CD4-positive, alpha-beta T cell treated with Interleukin-17A for 1 hour (primary cell): ENCODE measurements around the gene STXBP5.
"Not testable (repeated sequence)": the region's sequence is repeated elsewhere in the genome, so short reads cannot be mapped to it uniquely, and the experiment has no call there.

ENCODE experiments used
- DNase-seq: peaks from one replicate; pipeline ENCODE4 v3.0.0-alpha.2; 2020

Gene STXBP5

DNA sequence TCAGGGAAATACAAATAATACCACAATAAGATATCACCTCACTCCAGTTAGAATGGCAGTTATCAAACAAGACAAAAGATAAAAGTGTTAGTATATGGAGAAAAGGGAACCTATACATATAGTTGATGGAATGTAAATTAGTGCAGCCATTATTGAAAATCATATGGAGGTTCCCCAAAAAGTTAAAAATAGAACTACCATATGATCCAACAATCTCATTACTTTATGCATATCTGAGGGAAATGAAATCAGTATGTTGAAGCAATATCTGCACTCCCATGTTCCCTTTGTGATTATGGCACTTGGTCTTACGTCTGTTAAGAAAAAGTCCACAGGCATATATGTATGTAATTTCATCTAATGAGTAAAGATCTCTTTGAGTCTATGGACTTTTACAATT lies 96.9 kb downstream of the STXBP5 start:
- DNase-seq = no peak

DNA sequence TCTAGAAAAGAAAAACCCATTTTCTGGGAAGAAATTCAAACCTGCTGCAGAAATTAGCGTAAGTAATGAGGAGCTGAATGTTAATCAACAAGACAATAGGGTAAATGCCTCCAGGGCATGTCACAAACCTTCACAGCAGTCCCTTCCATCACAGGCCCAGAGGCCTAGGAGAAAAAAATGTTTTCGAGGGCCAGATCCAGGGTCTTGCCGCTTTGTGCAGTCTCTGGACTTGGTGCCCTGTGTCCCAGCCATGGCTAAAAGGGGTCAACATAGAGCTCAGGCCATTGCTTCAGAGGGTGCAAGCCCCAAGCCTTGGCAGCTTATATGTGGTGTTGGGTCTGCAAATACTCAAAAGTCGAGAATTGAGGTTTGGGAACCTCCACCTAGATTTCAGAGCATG lies 99.8 kb downstream of the STXBP5 start:
- no peak for DNase-seq

DNA sequence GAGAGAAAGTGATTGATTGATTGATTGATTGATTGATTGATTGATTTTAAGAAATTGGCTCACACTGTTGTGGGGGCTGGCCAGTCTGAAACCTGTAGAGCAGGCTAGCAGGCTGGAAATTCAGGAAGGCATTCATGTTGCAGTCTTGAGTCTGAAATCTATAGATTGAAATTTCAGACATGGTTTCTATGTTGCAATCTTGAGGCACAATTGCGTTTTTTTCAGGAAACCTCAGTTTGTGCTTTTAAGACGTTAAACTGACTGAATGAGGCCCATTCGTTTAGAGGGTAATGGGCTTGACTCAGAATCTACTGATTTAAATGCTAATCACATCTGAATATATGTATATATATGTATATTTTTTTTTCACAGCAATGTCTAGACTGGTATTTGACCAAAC lies 106.3 kb downstream of the STXBP5 start:
- DNase-seq = no peak

- DNase-seq = no peak
These were observed 107.0 kb downstream of the STXBP5 start for GRCh38 chr6:147311218-147311617.

- DNase-seq = no peak
These were observed 117.0 kb downstream of the STXBP5 start for GRCh38 chr6:147321260-147321659.

GRCh38 chr6:147322299-147323162 lies 118.3 kb downstream of the STXBP5 start:
- DNase-seq = peak; percentile 44

DNA sequence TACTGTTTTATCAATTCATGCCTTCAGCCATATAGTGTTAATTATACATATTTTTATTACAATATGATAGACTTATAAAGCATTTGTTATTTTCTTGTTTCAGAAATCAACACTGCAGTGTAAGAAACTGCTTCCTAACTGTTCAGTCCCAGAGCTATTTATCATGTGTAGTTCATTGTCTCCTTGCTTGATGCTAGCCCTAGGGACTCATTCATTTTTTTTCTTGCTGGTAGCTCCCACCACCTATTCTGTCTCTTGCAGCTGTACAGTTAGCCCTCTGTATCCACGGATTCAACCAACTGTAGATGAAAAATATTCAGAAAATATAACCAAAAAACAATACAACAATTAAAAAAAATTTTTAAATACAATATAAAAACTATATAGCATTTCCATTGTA lies 121.3 kb downstream of the STXBP5 start:
- no peak for DNase-seq

GRCh38 chr6:147331401-147331800 lies 127.2 kb downstream of the STXBP5 start:
- no peak for DNase-seq

GRCh38 chr6:147337921-147338320 lies 133.7 kb downstream of the STXBP5 start:
- DNase-seq = no peak

- DNase-seq = no peak
These were observed 137.3 kb downstream of the STXBP5 start for GRCh38 chr6:147341486-147341885.

DNA sequence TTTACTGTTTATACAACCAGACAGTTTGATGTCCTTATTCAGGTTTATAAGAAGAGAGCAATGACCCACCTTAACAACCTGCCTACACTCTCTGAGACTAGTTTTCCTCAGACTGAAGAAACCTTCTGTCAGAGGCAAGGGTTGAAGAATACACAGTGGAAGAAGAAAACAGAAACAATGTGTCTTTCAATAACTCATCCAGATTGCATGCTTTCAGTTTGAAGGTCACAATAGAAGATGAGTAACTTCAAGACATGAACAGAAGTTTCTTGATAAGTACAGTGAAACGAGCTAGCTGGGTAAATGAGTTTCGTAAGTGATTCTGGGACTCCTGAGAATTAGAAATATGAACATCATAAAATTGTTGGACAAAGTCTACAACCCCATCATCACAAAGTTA lies 141.7 kb downstream of the STXBP5 start:
- no peak for DNase-seq

- no peak for DNase-seq
These were observed 143.1 kb downstream of the STXBP5 start for GRCh38 chr6:147347179-147347881.

GRCh38 chr6:147347882-147348575 lies 143.8 kb downstream of the STXBP5 start:
- DNase-seq = no peak

DNA sequence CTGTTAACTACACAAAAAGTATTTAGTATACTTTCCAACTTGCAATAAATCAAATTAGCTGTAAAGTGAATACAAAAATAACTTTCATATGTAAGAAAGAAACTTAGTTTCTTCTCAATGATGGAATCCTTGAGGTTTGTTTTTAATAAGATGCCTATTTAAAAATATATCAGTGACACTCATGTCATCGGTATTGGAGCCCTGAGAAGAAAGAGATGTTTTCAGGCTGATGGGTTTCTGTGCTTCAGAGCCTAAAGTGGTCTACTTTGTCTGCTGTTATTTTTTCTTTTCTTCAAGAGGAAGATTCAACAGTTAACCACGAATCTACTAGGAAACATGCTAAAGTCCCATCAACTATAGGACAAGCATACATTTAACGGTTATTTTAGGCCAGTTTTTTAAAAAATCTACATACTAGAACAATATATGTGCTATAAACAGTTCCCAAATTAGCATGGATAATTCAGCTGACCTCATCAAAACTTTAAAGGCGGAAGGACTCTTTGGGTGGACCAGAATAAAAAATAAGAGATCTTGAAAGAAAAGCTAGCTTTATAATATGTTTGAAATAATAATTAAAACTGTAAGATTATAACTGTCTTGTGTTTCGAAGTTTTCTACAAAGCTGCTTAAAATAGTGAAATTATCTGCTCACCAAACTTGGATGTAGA lies 157.2 kb downstream of the STXBP5 start:
- no peak for DNase-seq

- no peak for DNase-seq
These were observed 162.1 kb downstream of the STXBP5 start for GRCh38 chr6:147366290-147366689.

DNA sequence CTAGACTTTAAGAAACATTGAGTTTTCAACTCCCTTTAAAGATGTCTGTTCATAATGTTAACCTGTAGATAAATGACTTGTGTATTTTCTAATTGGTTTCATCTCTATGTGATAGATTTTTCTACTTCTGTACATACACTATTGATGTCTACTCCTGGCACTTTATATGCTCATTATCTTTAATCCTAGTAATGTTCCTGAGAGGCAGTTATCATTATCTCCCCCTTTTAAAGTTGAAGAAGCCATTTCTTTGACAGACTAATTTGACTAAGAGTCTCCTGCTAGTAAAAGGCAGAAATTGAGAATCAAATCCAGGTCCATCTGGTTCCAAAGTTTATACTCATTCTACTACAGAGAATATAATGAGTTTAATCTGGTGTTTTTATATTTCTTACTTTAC lies 167.1 kb downstream of the STXBP5 start:
- no peak for DNase-seq

DNA sequence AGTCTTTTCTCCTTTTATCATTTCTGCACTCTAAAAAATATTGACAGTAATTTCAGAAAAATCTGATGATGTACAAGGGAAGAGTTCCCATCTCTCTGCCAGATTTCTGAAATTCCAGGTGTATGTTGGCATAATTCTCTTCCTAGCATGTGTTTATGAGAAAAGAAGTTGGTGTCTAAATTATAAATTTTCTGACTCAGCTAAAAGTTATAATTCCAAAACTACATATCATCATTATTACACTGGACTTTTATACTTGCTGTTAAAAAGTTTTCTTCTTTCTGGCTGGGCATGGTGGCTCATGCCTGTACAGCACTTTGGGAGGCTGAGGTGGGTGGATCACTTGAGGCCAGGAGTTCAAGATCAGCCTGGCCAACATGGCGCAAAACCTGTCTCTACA lies 168.6 kb downstream of the STXBP5 start:
- DNase-seq = no peak

GRCh38 chr6:147378819-147379218 lies 174.6 kb downstream of the STXBP5 start:
- DNase-seq = no peak

- not testable (repeated sequence) for DNase-seq
These were observed 176.6 kb downstream of the STXBP5 start for GRCh38 chr6:147380841-147381240.

DNA sequence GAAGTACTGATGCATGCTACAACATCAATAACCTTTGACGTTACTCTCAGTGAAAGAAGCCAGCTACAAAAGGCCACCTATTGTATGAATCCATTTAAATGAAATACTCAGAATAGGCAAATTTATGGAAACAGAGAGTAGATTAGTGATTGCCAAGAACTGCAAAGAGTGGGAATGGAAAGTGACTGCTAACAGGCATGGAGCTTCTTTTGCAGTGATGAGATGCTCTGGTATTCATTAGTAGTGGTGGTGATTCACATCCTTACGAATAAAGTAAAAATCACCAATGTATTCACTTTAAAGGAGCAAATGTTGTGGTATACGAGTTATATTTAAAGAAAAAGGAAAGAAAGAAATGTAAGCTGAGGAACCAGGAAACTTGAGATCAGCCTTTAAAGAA lies 177.5 kb downstream of the STXBP5 start:
- no peak for DNase-seq

DNA sequence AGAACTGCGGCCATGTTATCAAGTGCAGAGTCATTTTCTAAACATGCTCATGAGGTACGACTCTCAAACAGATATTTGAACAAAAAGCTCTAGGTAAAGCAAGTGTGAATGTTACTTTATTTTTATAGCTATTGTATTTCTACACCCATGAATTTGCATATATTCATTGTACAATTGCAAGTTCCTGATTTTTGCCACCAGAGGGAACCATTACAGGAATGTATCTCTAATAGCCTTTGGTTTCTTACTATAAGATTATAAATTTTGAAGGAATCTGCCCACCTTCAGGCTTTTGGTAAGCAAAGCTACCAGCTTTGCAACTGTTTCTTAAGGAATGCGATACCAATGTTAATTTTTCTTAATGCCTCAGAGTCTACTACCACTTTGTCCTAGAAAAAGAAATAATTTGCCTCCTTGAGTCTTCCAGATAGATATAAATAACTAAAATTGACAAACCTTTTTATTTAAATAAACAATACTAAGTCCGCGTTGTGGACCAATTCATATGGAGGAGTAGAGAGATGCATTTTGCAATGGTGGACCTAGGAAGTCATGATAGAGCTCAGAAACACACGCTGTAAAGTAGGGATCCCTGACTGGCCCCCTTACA lies 178.8 kb downstream of the STXBP5 start:
- DNase-seq = no peak

GRCh38 chr6:147384029-147384428 lies 179.8 kb downstream of the STXBP5 start:
- DNase-seq = no peak
